H1 (cell line): Measurements from ENCODE around the gene IGSF9B.

Experiments
- CTCF ChIP-seq, 3 experiments: IDR thresholded peaks; 1 replicate in 2 of 3; 2 replicates in 1 of 3; pipeline versions ENCODE4 v1.5.1 to v1.6.1; 2011; ENCODE audit warnings: low read length in 3 of 3, mild to moderate bottlenecking in 3 of 3, inconsistent platforms in 2 of 3, low read depth in 1 of 3, moderate library complexity in 1 of 3; ENCODE audit not compliant: insufficient read depth in 1 of 3; ENCODE audit errors: control extremely low read depth in 1 of 3
- POLR2A ChIP-seq, 2 experiments: IDR thresholded peaks; 1 replicate in 1 of 2; 2 replicates in 1 of 2; pipeline ENCODE4 v1.6.1; 2011; ENCODE audit warnings: low read depth in 2 of 2, low read length in 2 of 2, mild to moderate bottlenecking in 2 of 2; ENCODE audit errors: control extremely low read depth in 1 of 2
- USF2 ChIP-seq: IDR thresholded peaks from 2 replicates; pipeline ENCODE4 v1.6.1; 2011; ENCODE audit warnings: low read length, improper control_type of control experiment

- TF ChIP-seq USF2 = no peak
- no peak for TF ChIP-seq CTCF (IDR thresholded peaks at IDR 0.05; ENCODE audit: control extremely low read depth in 1 of 3, insufficient read depth in 1 of 3, low read depth in 1 of 3, low read length in 3 of 3)
- no peak for TF ChIP-seq POLR2A (IDR thresholded peaks at IDR 0.05; ENCODE audit: control extremely low read depth in 1 of 2, low read depth in 2 of 2, low read length in 2 of 2)
Observed at GRCh38 chr11:134003792-134004495, 47.2 kb upstream of the IGSF9B start.
